GM18907 (cell line): ENCODE measurements around the gene SREK1IP1.
"Not testable (repeated sequence)": the region's sequence is repeated elsewhere in the genome, so short reads cannot be mapped to it uniquely, and the experiment has no call there.

Experiments
- ATAC-seq: cut with Tn5 transposase; IDR thresholded peaks from one replicate; pipeline ENCODE4 v1.9.1; 2021; ENCODE audit warnings: mild to moderate bottlenecking, moderate library complexity; ENCODE audit not compliant: unreplicated experiment

SREK1IP1 gene

DNA sequence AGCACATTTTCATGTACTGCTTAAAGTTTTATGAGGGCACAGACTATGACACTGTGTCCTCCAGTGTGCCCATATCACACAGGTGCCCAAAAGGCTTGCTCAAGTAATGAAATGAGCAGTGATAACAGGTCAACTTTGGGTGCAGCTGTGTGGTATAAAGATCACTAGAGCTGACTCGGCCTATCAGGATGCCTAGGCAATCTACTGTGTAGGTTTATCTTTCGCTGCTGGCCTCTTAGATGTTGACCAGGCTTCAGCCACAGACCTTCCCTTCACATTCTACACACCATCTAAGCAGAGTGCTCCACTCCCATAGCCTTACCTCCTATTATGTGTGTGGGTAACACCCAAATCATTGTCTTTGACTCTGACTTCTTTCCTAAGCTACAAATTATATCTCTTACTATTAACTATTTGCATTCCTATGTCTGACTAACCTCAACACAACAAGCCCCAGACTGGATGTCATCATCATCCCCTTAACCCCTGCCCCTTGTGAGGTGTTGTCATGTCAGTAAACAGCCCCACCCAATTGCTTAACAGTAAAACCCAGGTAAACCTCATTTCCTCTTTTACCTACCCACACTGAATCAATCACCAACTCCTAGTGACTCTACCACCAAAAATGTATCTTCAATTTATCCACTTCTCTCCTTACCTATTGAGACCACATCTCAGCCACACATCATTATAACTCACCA lies 2.5 kb downstream of the SREK1IP1 start:
- no peak for ATAC-seq

GRCh38 chr5:64763948-64764503 lies 4.5 kb downstream of the SREK1IP1 start:
- no peak for ATAC-seq

DNA sequence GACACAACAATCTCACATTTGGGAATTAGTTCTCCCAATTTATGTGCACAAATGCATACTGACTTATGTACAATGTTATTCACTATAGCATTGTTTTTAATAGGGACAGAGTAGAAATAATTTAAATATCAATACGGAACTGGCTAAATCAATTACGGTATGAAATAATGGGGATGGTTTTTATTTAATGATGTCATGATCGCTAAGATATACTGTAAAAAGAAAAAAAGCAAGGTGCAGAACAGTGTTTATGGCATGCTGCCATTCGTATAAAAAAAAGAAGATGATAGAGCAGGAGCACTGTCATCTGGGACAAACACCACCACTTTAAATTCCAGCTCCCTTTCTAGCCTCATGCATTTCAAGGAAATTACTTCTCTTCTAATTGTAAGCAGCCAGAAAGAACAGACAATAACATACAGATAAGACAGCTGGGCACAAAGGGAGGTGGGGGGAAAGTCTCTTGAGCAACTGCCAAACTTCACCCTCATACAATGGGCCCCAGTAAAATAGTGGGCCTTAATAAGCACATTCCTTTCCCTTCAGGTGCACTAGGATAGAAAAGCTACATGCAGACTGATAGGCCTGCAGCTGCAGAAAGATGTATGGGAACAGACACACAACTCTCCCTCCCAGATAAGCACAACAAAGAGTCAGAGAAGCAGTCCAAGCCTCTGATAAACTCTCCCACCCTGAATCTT lies 8.4 kb downstream of the SREK1IP1 start:
- ATAC-seq = no peak

DNA sequence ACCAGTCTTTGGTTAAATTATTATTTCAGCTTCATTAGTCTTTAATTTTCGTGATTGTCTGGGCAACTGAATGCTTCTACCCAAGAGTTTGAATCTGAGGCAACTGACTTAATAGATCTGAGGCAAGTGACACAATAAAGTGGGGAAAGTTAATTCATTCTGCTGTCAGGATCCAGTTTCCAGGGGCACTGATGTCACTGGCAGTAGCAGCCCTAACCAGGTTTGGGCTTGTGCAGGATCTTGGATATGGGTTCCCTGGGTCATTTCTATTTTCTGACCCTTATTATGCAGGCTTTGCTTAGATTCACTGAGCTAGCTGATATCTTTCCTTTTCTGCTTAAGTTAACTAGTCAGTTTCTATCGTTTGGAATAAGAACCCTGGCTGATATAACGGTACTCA lies 9.6 kb downstream of the SREK1IP1 start:
- ATAC-seq = no peak

DNA sequence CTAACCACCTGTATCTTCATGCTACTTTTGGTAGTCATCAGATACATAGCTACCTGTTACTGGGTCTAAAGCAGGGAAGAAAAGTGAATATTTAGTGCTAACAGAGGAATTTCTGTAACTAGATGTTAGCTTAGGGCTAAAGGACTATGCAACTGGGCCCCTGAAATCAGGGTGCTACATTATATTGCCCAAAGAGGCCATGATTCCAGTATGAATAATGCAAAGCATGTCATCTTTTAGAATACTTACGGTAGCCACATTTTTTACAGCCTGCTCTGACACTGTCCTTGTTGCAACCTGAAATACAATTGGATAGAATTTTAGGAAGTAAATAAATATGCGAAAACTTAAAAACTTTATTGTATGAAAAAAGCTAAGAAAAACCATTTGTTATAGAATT lies 14.4 kb downstream of the SREK1IP1 start:
- no peak for ATAC-seq

DNA sequence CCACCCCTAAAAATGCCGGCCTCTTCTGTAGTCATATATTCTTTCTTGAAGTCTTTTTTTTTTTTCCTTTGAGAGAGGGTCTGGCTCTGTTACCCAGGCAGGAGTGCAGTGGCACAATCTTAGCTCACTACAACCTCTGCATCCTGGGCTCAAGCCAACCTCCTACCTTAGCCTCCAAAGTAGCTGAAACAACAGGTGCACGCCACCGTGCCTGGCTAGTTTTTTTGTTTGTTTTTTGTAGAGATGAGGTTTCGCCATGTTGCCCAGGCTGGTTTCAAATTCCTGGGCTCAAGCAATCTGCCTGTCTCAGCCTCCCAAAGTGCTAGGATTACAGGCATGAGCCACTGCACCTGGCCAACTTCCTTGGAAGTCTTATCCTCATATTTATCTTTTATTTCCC lies 19.1 kb downstream of the SREK1IP1 start:
- no peak for ATAC-seq

DNA sequence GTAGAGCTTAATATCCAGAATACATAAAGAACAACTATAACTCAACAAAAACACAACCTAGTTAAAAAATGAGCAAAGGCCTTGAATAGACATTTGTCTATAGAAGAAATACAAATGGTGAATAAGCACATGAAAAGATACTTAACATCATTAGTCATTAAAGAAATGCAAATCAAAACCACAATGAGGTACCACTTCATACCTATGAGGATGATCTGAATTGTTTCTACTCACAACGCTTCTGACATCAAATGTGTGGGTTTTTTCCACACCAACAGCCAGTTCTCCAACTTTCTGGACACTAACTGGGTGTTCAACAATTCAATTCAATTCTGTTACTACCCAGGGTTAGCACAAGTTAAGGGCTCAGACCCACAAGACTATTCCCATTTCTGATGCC lies 22.0 kb downstream of the SREK1IP1 start:
- ATAC-seq = no peak

DNA sequence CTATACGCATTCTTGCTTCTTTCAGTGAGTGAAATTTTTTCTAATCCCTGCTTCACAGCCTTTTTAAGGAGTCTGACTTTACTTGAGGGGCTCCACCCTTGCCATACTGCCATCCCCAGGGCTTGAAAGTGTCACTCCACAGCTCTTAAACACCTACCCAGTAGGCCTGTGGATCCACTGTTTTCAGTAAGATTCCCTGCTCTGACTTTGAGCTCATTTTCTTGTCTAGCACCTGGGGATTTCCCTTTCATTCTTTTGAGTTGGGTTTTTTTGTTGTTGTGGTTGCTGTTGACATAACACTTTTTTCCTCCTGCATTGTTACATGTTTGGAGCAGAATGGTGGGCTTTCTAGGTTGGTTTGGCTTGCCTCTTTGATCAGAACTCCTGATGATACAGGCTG lies 23.6 kb downstream of the SREK1IP1 start:
- ATAC-seq = no peak

DNA sequence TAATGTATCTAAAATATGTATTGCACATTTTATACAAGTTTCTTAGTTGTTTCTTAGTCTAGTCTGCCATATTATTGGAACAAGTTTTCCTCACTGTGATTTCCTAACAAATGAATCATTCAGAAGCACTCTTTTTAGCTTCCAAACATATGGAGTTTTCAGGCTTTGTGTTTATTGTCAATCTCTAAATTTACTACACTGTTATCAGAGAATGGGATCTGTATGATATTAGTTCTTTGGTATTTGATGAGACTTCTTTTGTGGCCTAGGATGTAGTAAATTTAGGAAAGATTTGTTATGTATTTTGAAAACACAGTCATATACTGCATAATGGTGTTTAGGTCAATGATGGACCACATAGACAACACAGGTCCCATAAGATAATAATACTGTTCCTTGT lies 25.7 kb downstream of the SREK1IP1 start:
- ATAC-seq = no peak

DNA sequence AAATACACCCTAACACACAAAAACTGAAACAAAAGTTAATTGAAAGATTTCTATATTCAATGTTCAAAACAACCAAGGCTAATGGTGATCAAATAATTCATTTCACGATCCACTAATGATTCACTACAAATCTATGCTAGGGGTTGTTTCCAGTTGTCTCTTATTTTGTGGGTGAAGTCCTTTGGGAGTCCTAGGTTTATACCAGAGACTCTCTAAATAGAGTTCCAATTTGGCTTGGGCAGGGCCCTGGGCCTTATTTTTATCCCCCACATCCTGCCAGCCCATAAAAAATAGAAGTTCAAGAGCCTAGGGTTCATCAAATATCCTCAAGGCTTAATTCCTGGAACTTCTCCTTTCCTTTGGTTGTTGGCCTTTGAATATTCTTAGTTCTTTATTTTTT lies 26.1 kb downstream of the SREK1IP1 start:
- ATAC-seq = no peak

DNA sequence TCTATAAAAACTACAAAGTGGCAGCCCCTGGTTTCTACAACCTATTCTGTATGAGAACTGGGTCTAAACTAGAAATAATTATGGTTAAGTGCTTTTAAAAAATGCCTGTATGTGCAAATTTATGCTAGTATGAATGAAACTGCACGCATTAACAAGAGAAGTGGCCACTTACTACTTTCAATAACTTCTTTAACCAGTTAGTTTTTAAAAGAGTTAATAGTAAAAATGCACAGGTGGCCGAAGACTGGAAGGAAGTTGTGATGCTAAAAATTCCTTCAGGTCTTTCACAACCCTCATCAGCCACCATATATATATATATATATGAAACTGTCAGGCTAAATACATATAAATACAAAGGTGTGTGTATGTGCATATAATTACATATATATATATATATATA lies 41.3 kb downstream of the SREK1IP1 start:
- no peak for ATAC-seq

DNA sequence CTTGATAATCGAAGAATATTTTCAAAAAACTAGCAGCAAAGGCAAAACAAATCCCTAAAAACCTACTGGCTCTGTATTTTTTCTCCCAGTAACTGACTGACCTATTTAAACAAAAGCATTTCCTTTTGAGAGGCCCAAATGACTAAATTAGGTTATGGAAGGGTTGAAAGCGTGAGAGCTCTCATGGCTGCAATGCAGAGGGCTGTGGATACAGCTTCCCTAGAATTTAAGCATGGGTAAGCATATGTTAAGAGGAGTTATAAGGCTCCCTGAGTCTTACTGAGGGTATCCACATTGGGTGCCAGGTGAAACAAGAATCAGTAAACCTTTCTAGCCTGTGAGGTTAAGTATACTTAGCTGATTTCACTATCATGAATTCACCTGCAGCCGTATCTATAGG lies 45.9 kb downstream of the SREK1IP1 start:
- no peak for ATAC-seq

DNA sequence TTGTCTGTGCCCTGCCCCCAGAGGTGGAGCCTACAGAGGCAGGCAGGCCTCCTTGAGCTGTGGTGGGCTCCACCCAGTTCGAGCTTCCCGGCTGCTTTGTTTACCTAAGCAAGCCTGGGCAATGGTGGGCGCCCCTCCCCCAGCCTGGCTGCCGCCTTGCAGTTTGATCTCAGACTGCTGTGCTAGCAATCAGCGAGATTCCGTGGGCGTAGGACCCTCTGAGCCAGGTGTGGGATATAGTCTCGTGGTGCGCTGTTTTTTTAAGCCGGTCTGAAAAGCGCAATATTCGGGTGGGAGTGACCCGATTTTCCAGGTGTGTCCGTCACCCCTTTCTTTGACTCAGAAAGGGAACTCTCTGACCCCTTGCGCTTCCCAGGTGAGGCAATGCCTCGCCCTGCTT lies 54.0 kb downstream of the SREK1IP1 start:
- not testable (repeated sequence) for ATAC-seq

GRCh38 chr5:64707191-64707590 lies 61.3 kb downstream of the SREK1IP1 start:
- no peak for ATAC-seq

DNA sequence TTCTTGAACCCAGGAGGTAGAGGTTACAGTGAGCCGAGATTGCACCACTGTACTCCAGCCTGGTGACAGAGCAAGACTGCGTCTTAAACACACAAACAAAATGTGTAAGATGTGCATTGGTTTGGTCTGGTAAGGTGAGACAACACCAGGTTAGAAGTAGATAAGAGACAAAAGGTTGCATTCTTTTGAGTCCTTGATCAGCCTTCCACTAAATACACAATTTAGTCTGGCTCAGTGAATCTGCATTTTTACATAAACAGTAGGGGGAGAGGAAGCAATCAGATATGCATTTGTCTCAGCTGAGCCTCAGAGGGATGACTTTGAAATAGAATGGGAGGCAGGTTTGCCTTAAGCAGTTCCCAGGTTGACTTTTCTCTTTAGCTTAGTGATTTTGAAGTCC lies 62.4 kb downstream of the SREK1IP1 start:
- not testable (repeated sequence) for ATAC-seq

- no peak for ATAC-seq
These were observed 67.7 kb downstream of the SREK1IP1 start for GRCh38 chr5:64700765-64701164.

DNA sequence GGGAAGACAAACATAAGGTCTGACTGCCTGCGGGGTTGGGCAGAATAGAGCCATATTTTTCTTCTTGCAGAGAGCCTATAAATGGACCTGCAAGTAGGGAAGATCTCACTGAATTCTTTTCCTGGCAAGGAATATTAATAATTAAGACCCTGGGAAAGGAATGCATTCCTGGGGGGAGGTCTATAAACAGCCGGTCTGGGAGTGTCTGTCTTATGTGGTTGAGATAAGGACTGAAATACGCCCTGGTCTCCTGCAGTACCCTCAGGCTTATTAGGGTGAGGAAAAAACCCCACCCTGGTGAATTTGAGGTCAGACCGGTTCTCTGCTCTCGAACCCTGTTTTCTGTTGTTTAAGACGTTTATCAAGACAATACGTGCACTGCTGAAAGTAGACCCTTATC lies 72.1 kb downstream of the SREK1IP1 start:
- not testable (repeated sequence) for ATAC-seq

DNA sequence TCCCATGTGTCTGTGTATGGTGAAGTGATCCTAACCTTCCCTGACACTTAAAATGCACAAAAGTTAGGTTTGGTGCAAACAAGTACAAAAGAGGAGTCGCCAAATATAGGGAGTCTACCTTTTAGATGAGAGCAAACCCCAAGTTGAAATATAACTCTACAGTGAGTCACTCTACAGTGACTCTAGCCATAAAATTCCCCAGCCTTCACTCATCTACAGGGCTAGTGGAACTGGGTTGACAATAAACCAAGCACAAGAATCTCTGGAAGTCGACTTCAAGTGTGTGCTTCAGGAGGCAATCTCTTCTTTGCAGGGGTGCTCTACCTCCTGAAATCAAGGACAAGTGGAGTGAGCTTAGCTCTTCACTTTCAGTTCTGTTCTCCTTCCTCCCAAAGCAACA lies 74.9 kb downstream of the SREK1IP1 start:
- no peak for ATAC-seq

GRCh38 chr5:64691291-64691690 lies 77.2 kb downstream of the SREK1IP1 start:
- ATAC-seq = no peak

- ATAC-seq = peak; percentile 49
These were observed 77.9 kb downstream of the SREK1IP1 start, which contains the start of gene SHISAL2B for GRCh38 chr5:64690417-64691151. Gene SHISAL2B, plus strand, starts transcription at chr5:64690503. Its CDS starts 121 bp downstream, at chr5:64690624.

DNA sequence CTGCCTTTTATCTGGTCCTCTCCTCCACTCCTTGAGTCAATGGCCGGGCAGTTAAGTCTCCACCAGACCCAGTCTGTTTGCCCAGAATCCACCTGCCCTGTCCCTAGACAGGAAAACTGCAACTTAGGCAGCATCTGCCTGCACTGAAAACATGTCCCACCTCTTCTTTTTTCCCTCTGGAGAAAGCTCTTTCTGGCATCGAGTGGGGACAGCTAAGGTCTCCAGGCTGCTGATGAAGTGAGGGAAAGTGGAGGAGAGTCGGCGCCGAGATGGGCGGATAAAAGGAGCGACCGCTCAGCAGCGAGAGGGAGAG lies 78.4 kb downstream of the SREK1IP1 start:
- ATAC-seq = no peak

DNA sequence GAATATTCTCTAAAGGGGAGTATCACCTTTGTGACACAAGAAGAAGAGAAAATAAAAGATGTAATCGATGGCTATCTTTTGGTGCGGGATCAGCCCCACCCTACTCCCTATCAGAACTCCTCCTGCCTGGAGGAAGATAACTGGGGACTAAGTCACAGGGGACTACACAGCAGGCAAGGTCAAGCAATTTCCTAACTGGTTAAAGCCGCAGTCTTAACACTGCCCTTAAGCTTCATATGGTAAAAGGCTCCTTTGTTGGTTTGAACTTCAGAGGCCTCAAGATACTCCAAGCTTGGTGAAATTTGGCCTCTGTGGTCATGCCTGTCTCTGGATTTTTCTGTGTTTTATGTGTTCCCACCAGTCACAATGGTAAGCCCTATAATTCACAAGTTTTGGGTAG lies 79.5 kb downstream of the SREK1IP1 start:
- ATAC-seq = no peak
